Hematopoietic multipotent progenitor cell (in vitro differentiated cells): ENCODE results near the gene ASIC5. TPM values are rescaled to one million over a fixed set of nuclear protein-coding genes. Genes with fewer than 3 reads are reported as not detected.
"Not testable (repeated sequence)": the region's sequence is repeated elsewhere in the genome, so short reads cannot be mapped to it uniquely, and the experiment has no call there.

Source experiments
- DNase-seq, 3 donors: peaks; one replicate each; pipeline ENCODE4 v3.0.0-alpha.2; 2011 to 2015; ENCODE audit warnings: low read depth in 2 of 3, low spot score in 2 of 3
- total RNA-seq: library from RNA; depleted of rRNA; stranded (reverse); fragments of >200 nt; gene quantifications from one replicate; pipeline ENCODE4 v1.2.3, GENCODE V29; 2012

The ASIC5 gene
- total RNA-seq, 1 donor, result not detected

DNA sequence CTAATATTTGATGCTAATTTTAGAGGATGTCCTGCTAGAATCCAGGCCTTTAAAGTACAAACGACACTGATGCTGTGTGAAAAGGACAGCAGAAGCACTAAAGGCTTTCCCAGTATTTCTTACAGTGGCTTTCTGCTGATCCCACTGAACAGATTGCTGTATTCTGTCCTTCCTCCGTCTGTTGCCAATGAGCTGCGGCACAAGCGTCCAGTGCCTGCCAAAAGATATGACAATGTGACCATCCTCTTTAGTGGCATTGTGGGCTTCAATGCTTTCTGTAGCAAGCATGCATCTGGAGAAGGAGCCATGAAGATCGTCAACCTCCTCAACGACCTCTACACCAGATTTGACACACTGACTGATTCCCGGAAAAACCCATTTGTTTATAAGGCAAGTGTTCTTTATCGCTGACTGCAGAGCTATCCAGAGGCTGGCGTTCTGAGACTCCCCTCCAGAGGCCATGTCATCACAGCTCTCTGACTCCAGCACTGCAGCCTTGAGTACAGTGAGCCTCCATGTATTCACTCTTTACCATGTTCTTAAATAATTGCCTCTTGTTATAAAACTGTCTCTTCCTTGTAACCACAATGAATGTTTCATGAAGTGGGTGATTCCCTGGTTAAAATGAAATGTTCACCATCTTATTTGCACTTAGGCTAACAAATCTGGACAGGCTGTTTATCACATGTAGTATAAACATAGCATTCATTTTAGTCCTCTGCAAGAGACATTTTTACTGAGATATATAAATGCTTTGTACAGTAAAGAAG lies 63.7 kb downstream of the ASIC5 start:
- no peak for DNase-seq

DNA sequence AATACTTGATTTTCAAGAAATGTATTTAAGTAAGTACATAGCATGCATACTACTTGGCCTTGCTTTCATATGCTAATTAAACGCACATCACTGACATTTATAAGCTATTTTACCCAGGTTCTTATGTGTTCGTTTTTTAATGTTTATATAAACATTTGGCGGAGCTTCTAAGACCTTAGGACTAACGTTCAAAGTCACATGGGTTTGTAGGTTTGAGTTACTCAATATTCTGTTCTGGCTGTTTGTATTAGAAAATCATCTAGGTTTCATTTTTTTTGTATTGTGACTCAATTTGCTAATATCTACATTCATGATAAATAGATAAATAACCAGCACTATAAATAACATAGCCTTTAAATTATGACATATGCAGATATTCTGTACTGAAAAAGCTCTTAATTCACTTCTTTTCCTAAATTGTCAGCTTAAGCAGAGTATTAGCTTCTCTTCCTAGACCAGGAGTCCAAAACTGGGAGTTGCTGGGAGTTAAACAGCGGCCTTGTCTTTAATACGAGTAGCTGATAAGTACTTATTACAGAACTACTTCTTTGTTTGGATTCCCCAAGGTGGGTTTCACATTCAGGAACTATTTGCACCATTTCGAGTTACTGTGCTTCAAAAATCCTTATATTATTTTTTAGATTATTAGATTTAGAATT lies 65.3 kb downstream of the ASIC5 start:
- DNase-seq, result no peak

DNA sequence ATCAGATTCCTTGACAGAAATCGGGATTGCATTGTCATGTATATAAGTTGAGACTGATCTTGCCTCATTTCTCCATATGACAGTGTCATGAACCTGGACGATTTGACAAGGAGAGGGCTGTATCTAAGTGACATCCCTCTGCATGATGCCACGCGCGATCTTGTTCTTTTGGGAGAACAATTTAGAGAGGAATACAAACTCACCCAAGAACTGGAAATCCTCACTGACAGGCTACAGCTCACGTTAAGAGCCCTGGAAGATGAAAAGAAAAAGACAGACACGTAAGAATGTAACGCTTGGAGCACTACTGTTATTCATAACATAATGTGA lies 66.3 kb downstream of the ASIC5 start:
- DNase-seq, result no peak

DNA sequence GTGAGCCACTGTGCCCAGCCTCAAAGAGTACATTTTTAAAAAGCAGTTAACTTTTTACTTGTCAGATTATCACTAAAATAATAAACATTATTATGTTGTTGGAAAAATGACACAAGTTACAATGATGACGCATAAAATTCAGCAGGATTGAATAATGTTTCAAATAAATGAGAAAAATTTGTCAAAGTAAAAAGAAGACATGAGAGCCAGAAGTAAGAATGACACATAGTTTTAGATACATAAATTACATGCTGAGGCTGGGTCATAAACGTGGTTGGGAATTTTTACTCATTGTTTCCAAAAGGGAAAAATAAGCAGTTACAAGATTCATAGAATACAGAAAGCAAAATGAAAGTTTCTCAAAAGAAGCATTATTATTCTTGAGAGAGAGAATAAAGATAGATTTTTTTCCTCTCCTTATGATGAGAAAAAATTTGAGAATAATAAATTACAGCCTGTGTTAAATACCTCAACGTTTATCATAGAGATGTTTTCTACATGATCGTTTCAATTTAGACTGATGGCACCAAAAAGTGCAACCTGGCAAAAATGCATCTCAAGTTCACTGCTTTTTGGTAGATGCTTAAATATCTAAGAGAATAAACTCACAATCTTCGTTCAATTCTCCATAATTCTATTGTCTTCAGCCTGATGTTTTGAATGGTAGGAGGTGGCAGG lies 66.8 kb downstream of the ASIC5 start:
- DNase-seq, result no peak

DNA sequence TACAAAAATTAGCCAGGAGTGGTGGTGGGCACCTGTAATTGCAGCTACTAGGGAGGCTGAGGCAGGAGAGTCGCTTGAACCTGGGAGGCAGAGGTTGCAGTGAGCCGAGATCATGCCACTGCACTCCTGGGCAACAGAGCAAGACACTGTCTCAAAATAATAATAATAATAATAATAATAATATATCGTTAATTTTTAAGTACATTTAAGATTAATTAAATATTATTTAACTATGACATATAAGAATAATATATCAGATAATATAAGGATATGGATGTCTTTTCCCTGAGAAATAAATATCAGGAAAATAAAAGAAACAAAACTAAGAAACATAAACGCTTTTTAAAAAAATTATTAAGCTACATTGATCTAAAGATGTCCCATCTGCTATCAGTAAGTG lies 68.5 kb downstream of the ASIC5 start:
- DNase-seq, result not testable (repeated sequence)

DNA sequence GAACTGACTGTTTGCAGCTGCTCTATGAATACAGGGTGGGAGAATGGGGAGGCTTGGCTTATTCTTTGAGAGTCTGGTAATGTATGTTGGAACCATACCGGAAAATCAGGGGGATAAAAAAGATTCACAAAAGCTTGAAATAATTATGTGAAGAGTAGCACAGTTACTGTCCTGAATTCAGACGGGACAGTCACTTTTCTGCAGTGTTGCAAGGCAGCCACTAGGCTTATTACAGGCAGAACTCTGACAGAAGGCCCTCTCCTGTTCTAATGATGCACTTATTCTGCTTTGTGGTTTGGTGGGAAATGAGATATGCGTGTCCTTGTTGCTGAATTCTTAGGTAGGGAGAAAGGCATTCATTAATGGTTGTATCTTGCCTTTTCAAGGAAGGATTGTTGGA lies 70.1 kb downstream of the ASIC5 start:
- peak in 2 of 3 donors; percentile 26 to 48 for DNase-seq

DNA sequence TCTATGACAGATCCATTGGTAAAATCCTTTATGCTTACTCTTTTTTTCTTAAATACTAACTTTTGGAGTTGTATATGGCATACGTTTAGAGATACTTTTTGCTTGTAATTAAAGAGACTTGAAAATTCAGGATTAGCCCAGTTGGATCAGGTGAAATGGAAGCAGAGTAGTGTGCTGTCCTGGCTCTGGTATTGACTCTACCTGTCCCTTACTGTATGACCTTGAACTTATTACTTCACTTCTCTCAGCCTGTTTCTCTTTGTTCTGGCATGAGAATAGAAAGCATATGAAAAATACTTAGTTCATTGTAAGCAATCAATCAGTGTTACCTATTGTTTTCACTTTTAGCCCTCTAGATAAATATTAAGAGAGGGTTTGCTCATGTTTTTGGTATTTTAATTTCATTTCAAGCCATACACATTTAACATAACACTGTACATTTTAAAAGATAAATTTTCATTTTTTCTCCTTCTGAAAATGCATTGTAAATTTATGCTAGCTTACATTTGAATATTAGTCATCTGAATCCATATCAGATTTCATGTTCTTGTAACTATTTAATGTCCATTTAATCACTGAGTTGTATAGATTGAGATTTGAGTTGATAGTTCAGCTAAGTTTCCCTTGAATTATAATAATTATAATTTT lies 71.4 kb downstream of the ASIC5 start:
- no peak for DNase-seq

DNA sequence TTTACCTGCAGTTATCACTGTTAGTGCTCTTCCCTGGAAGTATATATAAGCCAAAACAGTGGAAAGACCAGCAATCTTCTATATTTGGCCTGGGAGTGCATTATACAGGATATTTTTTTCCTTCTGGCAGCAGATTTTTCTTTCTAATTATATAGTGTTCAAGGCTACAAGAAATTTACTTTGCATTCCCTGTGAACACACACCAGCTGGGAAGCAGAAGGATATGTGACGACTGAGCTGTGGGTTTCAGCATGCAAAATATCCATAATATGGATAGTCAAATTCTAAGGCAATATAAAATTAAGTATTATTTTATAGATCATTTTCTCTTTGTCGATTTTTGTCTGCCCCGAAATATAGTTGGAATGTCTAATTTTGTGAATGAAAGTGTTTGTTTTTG lies 76.1 kb downstream of the ASIC5 start:
- no peak for DNase-seq

DNA sequence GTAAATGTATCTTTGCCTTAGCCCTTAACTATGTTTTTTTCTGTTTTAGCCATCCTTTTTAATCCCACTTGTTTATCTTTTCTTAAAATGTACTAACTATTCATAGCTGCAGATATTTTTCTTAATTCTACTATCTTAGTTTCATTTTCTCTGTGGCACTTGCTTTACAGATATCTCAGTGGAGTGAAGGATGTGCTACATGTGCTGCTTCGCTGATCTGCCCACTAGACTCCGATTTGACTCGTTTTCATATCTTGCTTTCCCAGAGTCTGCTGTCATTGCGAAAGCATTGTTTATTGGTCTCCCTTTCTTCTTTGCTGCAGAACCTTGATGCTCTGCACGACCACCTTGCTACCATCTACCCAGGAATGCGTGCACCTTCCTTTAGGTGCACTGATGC lies 76.7 kb downstream of the ASIC5 start:
- DNase-seq, result no peak

DNA sequence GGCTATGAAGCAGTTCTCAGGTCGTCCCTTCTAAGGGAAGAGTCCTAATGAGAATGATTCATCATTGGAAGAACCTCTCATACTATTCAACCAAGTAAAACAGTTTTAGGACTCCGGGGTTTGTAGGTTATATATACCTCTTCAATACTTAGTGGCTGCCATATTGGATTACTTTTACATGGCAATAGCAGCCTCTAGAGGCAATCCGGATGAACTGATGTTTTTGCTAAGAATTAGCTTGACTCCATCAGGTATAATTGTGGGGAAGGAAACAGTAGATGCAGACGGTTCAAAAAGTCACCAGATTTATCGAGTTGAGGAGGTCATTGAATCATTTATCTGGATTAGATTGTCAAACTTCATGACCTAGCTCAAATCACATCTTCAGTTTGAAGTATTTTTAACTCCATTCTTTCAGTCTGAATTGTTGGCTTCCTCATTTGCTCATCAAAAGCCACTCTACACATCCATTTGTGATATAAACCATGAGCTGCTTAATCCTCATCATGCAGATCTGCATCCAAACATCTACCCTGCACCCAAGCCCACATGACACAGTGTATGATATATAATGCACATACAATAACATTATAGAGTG lies 78.9 kb downstream of the ASIC5 start:
- peak in 2 of 3 donors; percentile 61 to 84 for DNase-seq

DNA sequence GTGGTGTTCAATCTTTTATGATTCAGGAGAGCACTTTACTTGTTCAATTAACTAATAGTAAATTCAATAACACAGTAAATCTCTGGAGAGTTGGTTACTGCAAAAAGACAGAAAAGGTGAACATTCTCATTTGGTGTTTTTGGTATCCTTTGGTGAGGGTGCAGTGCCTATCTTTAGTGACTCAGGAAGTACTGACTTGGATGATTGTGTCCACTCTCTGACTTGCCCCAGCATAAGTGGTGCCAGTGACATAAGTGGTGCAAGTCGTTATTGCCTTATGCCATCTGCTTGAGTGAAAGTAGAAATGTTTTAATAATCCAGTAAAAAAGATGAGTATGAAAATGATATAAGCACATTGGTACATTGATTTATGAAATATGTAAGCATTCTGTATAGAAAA lies 80.2 kb downstream of the ASIC5 start:
- no peak for DNase-seq

DNA sequence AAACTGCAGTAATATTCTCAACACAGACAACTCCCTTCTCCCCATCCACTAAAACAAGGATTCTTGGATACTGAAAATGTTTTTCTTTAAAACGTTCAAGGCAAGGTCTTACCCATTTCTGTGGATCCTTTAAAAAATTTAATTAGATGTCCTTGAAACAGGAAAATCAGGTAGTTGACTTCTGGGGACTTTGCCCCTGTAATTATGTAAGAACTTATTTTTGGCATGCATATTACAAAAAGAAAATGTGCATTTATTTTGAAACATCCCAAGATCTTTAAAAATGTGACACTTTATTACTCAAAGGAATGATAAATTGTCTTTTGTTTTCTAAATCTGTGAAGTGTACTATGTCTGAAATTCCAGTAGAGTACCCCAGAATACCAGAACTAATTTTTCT lies 81.4 kb downstream of the ASIC5 start:
- no peak for DNase-seq

DNA sequence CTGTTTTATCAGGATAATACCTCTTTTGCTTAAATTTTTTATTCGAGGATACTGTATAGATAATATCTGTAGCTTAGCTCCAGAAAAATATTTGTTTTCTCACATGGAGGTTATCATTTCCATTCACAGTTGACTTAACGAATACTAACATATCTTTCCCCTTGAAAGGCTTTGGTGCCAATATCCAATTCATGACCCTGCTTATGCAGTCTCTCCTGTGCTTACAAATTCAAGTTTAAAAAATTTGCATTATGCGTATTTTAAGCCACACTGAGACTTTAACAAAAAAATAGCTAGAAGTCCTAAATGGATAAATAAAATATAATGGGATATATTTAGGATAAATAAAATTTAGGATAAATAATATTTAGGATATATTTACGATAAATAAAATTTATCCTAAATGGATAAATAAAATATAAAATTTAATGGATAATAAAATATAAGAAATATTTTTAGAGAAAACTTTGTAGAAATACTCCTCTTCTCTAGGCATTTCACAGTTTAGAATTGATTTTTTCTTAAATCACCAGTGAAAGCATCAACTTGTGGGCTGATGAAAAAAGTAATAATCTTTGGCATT lies 84.7 kb downstream of the ASIC5 start:
- no peak for DNase-seq

DNA sequence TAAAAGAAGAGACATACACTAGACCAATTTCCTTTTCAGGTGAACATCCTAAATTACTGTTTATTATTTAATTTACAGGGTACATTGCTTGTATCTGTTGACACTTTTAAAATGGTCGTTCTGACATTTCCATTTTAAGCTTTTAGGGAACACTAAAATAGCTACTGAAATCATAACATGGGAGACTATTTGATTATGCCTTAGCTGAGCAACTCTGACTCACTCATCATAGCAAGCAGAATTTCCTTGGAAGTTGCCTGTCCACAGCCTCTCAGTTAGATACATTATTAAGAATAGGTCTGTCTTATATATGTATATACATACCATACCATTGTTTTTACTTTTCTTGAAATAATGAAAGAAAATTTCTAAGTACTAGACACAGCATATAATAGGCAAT lies 85.3 kb downstream of the ASIC5 start:
- no peak for DNase-seq

Other genes with a start within 250 kb of the ASIC5 start
- gene GUCY1A1, start 199.4 kb downstream of the ASIC5 start, total RNA-seq, result 84.0 TPM
- 29.6 TPM for gene GUCY1B1, start 107.3 kb downstream of the ASIC5 start, total RNA-seq
- gene TDO2, start 37.4 kb upstream of the ASIC5 start, total RNA-seq, result not detected
- gene CTSO, start 87.6 kb upstream of the ASIC5 start, total RNA-seq, result 11.0 TPM